Sigmoid colon (tissue), 7 donors: Measurements from ENCODE around the gene FMNL3. TPM values are rescaled to one million over a fixed set of nuclear protein-coding genes. Genes with fewer than 3 reads are reported as not detected.
"Not testable (repeated sequence)": the region's sequence is repeated elsewhere in the genome, so short reads cannot be mapped to it uniquely, and the experiment has no call there.

Source experiments
- DNase-seq: peaks from one replicate; pipeline ENCODE4 v3.0.0-alpha.2; 2019
- H3K27ac ChIP-seq, 4 donors: fragments of 200-600 bp; sonication (generic); one replicate each; pipeline ENCODE4 v1.5.1; 2016 to 2019; ENCODE audit warnings: mild to moderate bottlenecking in 1 of 4
- H3K27me3 ChIP-seq, 3 donors: fragments of 200-600 bp; sonication (generic); one replicate each; pipeline ENCODE4 v1.5.1; 2019; ENCODE audit warnings: mild to moderate bottlenecking in 1 of 3
- H3K36me3 ChIP-seq, 4 donors: fragments of 200-600 bp; sonication (generic); one replicate each; pipeline ENCODE4 v1.5.1; 2016 to 2019
- H3K4me1 ChIP-seq, 4 donors: fragments of 200-600 bp; sonication (generic); one replicate each; pipeline ENCODE4 v1.5.1; 2017 to 2019
- H3K4me3 ChIP-seq, 4 donors: fragments of 200-600 bp; sonication (generic); one replicate each; pipeline ENCODE4 v1.5.1; 2017 to 2019; ENCODE audit warnings: mild to moderate bottlenecking in 2 of 4, moderate library complexity in 1 of 4
- H3K9me3 ChIP-seq, 4 donors: fragments of 200-600 bp in 3 of 4; sonication (generic) in 3 of 4; one replicate each; pipeline versions ENCODE4 v1.5.1 to v1.6.1; 2013 to 2019
- EP300 ChIP-seq, 4 donors: sonication (generic); formaldehyde crosslinking; IDR thresholded peaks; one replicate each; pipeline ENCODE4 v1.6.1; 2017; ENCODE audit warnings: antibody characterized with exemption in 4 of 4
- POLR2A ChIP-seq, 2 donors: fragments of 450-650 bp; IDR thresholded peaks; one replicate each; pipeline ENCODE4 v1.6.1; 2016; ENCODE audit warnings: antibody characterized with exemption in 2 of 2, mild to moderate bottlenecking in 2 of 2, moderate library complexity in 2 of 2
- POLR2AphosphoS5 ChIP-seq, 4 donors: sonication (generic); formaldehyde crosslinking; IDR thresholded peaks; one replicate each; pipeline ENCODE4 v1.6.1; 2017; ENCODE audit warnings: antibody characterized with exemption in 4 of 4
- WGBS, 2 donors: extraction: QIAGEN DNeasy Blood & Tissue Kit; methylation state at CpG; one replicate each; pipeline ENCODE4 v1.1.7; 2013; 5-methylcytosine and 5-hydroxymethylcytosine counted together
- intact Hi-C: fragments of 100-400 bp; cut with DNase I; formaldehyde crosslinking; loops from one replicate; pipeline ENCODE4 v1.15.1; 2023
- polyA plus RNA-seq, 3 donors: library from polyadenylated mRNA; stranded (reverse); fragments of 200-250 nt; gene quantifications; one replicate each; pipeline ENCODE4 v1.2.3, GENCODE V29; 2013
- total RNA-seq, 4 donors: library from RNA; depleted of rRNA; stranded (reverse); fragments of >200 nt; gene quantifications; one replicate each; pipeline ENCODE4 v1.1.0, GENCODE V29; 2016
- TF ChIP-seq, protein P1 (sequence below), 4 experiments: fragments of 450-650 bp in 3 of 4; fragments of 200-600 bp in 1 of 4; IDR thresholded peaks; one replicate each; pipeline ENCODE4 v1.5.1; 2016 to 2019; ENCODE audit warnings: antibody characterized with exemption in 4 of 4, mild to moderate bottlenecking in 3 of 4, moderate library complexity in 2 of 4
- donor health status: healthy with polysubstance abuse.
- donor health status: Bipolar disorder and iron deficiency.
- donor health status: healthy.

Gene FMNL3
- total and polyA plus RNA-seq, 7 donors: 1.8 to 12.2 (median 9.8) TPM

DNA sequence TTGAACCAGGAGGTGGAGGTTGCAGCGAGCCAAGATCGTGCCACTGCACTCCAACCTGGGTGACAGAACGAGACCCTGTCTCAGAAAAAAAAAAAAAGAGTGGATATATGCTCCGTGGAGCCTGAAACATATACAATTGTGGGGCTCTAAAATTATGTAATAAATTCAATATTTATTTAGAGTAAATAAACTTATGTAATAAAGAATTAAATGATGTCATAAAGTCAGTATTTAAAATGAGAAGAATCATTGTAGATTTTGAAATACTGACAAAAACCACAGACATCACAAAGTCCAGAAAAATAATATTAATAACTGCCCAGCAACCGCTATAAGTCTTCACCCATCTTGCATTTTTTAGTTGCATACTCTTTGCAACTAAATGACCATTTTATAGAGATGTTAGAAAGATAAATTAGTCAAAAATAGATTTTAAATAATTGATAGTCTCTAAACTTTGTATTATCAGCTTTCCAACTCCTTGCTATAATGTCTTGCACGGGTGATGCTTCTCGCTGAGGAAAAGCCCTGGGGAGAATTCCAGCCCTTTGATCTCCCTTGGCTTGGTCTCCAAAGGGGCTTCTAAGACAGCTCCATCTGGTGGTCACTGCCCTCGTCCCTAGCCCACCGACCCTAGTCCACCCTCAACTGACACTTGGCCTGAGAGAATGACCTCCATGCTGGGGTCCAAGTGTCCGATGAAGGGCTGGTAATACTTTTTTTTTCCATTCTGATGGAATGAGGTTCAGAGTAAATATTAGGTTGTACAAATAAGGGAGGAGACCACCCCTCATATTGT lies 26.2 kb upstream of the FMNL3 start:
- Histone ChIP-seq H3K27ac (no peak overlapping the region), H3K4me1 (no peaks in the 10 kb centered on the region), H3K4me3 (no peak overlapping the region), H3K27me3 (no peaks in the 10 kb centered on the region), H3K9me3 (no peaks in the 10 kb centered on the region), H3K36me3 (no peaks in the 10 kb centered on the region)
- DNase-seq: no peak
- TF ChIP-seq POLR2AphosphoS5 (IDR thresholded peaks at IDR 0.05): no peak
- no peak for TF ChIP-seq EP300 (IDR thresholded peaks at IDR 0.05)
- TF ChIP-seq, protein P1, sequence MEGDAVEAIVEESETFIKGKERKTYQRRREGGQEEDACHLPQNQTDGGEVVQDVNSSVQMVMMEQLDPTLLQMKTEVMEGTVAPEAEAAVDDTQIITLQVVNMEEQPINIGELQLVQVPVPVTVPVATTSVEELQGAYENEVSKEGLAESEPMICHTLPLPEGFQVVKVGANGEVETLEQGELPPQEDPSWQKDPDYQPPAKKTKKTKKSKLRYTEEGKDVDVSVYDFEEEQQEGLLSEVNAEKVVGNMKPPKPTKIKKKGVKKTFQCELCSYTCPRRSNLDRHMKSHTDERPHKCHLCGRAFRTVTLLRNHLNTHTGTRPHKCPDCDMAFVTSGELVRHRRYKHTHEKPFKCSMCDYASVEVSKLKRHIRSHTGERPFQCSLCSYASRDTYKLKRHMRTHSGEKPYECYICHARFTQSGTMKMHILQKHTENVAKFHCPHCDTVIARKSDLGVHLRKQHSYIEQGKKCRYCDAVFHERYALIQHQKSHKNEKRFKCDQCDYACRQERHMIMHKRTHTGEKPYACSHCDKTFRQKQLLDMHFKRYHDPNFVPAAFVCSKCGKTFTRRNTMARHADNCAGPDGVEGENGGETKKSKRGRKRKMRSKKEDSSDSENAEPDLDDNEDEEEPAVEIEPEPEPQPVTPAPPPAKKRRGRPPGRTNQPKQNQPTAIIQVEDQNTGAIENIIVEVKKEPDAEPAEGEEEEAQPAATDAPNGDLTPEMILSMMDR (IDR thresholded peaks at IDR 0.05): no peak
- no peak for TF ChIP-seq POLR2A (IDR thresholded peaks at IDR 0.05)
- WGBS, 2 donors: 77 to 81% methylated on average over 10 of the region's 10 CpGs
- intact Hi-C loops: no loop called here

DNA sequence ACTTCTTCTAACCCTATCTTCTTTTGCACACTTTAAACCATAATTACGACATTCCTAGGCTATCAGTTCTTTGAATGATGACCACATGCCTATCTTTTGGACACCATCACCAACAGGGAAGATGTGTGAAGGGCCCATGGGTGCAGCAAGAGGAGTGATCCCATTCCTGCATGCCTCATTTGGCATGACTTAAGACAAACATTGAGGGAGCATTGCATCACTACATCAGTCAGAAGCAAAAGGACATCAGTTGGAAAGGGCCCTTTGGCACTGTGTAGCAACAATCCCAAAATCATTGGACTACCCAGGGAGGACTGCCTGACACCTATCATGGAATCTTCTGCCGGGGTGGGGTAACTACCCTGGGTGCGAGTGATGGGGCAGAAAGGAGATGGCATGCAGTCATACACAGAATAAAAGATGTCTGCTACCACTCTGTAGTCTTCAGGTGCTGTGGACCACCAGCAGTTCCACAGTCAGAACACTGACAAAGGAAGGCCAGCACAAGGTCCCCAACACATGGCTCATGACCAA lies 23.4 kb upstream of the FMNL3 start:
- no peaks in the 10 kb centered on the region for H3K36me3 ChIP-seq
- no peaks in the 10 kb centered on the region for H3K9me3 ChIP-seq
- H3K4me1 ChIP-seq: no peaks in the 10 kb centered on the region
- no peak overlapping the region for H3K27ac ChIP-seq
- H3K27me3 ChIP-seq: no peaks in the 10 kb centered on the region
- intact Hi-C loops: no loop called here
- H3K4me3 ChIP-seq: no peak overlapping the region
- WGBS, 2 donors: 89% methylated on average over 3 of the region's 3 CpGs
- DNase-seq: no peak
- no peak for TF ChIP-seq EP300 (IDR thresholded peaks at IDR 0.05)
- no peak for TF ChIP-seq POLR2A (IDR thresholded peaks at IDR 0.05)
- no peak for TF ChIP-seq POLR2AphosphoS5 (IDR thresholded peaks at IDR 0.05)
- TF ChIP-seq, protein P1 (IDR thresholded peaks at IDR 0.05): no peak

DNA sequence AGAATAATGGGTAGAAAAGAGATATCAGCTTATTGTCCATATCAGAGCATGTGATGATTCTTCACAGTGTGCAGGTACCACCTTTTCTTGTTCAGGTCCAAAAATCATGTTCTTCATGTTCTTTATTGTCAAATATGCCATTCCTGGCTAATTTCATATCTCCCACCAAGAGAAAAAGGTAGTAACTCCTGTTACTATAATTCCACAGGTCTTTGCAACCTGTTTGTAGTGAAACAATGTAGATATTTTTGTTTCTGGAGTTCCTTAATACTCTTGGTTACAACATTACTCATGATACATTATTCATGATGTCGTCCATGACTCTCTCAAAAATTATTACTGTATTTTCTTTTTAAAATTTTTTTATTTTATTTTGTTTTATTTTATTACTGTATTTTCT lies 22.8 kb upstream of the FMNL3 start:
- Histone ChIP-seq H3K27ac (no peak overlapping the region), H3K36me3 (no peaks in the 10 kb centered on the region), H3K9me3 (no peaks in the 10 kb centered on the region), H3K27me3 (peaks cover 0 to 6% (median 0%) of the 10 kb centered on the region in 3 donors), H3K4me1 (no peaks in the 10 kb centered on the region), H3K4me3 (no peak overlapping the region)
- WGBS, 2 donors: 64 to 77% methylated on average over 1 of the region's 1 CpG
- TF ChIP-seq POLR2A (IDR thresholded peaks at IDR 0.05) (no peak), POLR2AphosphoS5 (IDR thresholded peaks at IDR 0.05) (no peak), EP300 (IDR thresholded peaks at IDR 0.05) (no peak)
- TF ChIP-seq, protein P1 (IDR thresholded peaks at IDR 0.05): no peak
- no peak for DNase-seq
- intact Hi-C loops: no loop called here

DNA sequence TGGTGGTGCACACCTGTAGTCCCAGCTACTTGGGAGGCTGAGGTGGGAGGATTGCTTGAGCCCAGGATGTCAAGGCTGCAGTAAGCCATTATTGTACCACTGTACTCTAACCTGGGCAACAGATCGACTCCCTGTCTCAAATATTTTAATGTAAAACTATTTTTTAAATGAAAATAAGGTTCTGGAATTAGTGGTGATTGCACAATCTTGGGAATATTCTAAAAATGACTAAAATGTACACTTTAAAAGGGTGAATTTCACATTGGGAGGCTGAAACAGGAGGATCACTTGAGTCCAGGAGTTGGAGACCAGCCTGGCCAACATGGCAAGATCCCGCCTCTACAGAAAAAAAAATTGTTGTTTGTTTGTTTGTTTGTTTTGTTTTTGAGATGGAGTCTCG lies 21.2 kb upstream of the FMNL3 start:
- Histone ChIP-seq H3K36me3 (no peaks in the 10 kb centered on the region), H3K9me3 (no peaks in the 10 kb centered on the region), H3K4me1 (no peaks in the 10 kb centered on the region), H3K27ac (no peak overlapping the region), H3K4me3 (no peak overlapping the region), H3K27me3 (peaks cover 0 to 6% (median 0%) of the 10 kb centered on the region in 3 donors)
- DNase-seq: no peak
- TF ChIP-seq, protein P1 (IDR thresholded peaks at IDR 0.05): no peak
- TF ChIP-seq POLR2AphosphoS5 (IDR thresholded peaks at IDR 0.05) (no peak), POLR2A (IDR thresholded peaks at IDR 0.05) (no peak), EP300 (IDR thresholded peaks at IDR 0.05) (no peak)
- intact Hi-C loops: no loop called here
- WGBS, 2 donors: 93 to 96% methylated on average over 3 of the region's 3 CpGs

DNA sequence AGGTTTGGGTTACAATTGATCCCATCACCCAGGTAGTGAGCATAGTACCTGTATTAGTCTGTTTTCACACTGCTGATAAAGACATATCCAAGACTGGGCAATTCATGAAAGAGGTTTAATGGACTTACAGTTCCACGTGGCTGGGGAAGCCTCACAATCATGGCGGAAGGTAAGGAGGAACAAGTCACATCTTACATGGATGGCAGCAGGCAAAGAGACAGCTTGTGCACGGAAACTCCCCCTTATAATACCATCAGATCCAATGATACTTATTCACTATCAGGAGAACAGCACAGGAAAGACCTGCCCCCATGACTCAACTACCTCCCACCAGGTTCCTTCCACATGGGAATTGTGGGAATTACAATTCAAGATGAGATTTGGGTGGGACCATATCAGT lies 14.2 kb upstream of the FMNL3 start:
- H3K27ac ChIP-seq, H3K36me3 ChIP-seq, H3K27me3 ChIP-seq, H3K9me3 ChIP-seq, DNase-seq, H3K4me1 ChIP-seq, intact Hi-C loops, H3K4me3 ChIP-seq: not testable (repeated sequence)
- 76 to 91% methylated on average over 3 of the region's 3 CpGs for WGBS, 2 donors
